GM12878 (cell line): ENCODE results near the gene ZCCHC2. TPM values are rescaled to one million over a fixed set of nuclear protein-coding genes. Genes with fewer than 3 reads are reported as not detected.

Experiments
- ATAC-seq: fragments of 200-7000 bp; cut with Tn5 transposase; 3 replicates; pipeline ENCODE4 v1.9.1; 2020; ENCODE audit warnings: mild to moderate bottlenecking, moderate library complexity
- BruUV-seq: library from RNA; stranded (reverse); fragments of 400-500 nt; replicated peaks from 2 replicates; lab custom pipeline; 2021; lab: Mats Ljungman, UMichigan
- CTCF ChIA-PET: fragments of 300-600 bp; sonication (Branson Sonifier 250); formaldehyde crosslinking; extraction: SDS; loops from one replicate; lab custom pipeline; 2021; ENCODE audit warnings: inconsistent platforms; lab: Yijun Ruan, JAX
- POLR2A ChIA-PET: fragments of 350-600 bp; formaldehyde crosslinking; extraction: SDS; loops from one replicate; lab custom pipeline; 2021; ENCODE audit warnings: inconsistent platforms; lab: Charles Lee
- RAD21 ChIA-PET: fragments of 300-600 bp; sonication (Branson Sonifier 250); formaldehyde crosslinking; loops from one replicate; lab custom pipeline; 2023; ENCODE audit warnings: antibody characterized with exemption; ENCODE audit not compliant: unreplicated experiment; lab: Charles Lee
- SMC1A ChIA-PET: fragments of 300-600 bp; sonication (Branson Sonifier 250); formaldehyde crosslinking; loops from one replicate; lab custom pipeline; 2023; ENCODE audit not compliant: unreplicated experiment, uncharacterized antibody; lab: Charles Lee
- DNase-seq: peaks from one replicate; pipeline ENCODE4 v3.0.0-alpha.2; 2011; ENCODE audit warnings: low read depth, low spot score
- FAIRE-seq: peaks from 3 replicates; lab custom pipeline; 2011; peaks lifted over from hg19 to GRCh38; lab: Jason Lieb, UNC
- H2AFZ ChIP-seq: 2 replicates; pipeline ENCODE4 v1.6.0; 2011; ENCODE audit warnings: low read depth, low read length, control low read depth; ENCODE audit not compliant: control insufficient read depth
- H3K27ac ChIP-seq: 2 replicates; pipeline ENCODE4 v1.5.1; 2011; ENCODE audit warnings: control low read depth; ENCODE audit not compliant: control insufficient read depth, insufficient read depth
- H3K27me3 ChIP-seq, 2 experiments: replicated peaks in 1 of 2; 2 replicates each; pipeline versions ENCODE4 v1.6.0 to v1.6.1; 2011; ENCODE audit warnings: low read length in 1 of 2; ENCODE audit not compliant: control insufficient read depth in 2 of 2, insufficient read depth in 2 of 2
- H3K36me3 ChIP-seq, 2 experiments: 2 replicates each; pipeline ENCODE4 v1.5.1; 2011; ENCODE audit warnings: low read length in 1 of 2; ENCODE audit not compliant: control insufficient read depth in 2 of 2, insufficient read depth in 2 of 2
- H3K4me1 ChIP-seq: 2 replicates; pipeline ENCODE4 v1.6.1; 2011; ENCODE audit warnings: mild to moderate bottlenecking, low read length, moderate library complexity, mixed read lengths; ENCODE audit not compliant: control insufficient read depth, insufficient read depth
- H3K4me2 ChIP-seq: 2 replicates; pipeline ENCODE4 v1.6.0; 2011; ENCODE audit warnings: control low read depth; ENCODE audit not compliant: control insufficient read depth, insufficient read depth
- H3K4me3 ChIP-seq: fragments of 200-600 bp; sonication (generic); 2 replicates; pipeline ENCODE4 v1.5.1; 2016
- H3K79me2 ChIP-seq: 2 replicates; pipeline ENCODE4 v1.6.0; 2011; ENCODE audit warnings: low read length; ENCODE audit not compliant: control insufficient read depth, insufficient read depth
- H3K9ac ChIP-seq: 2 replicates; pipeline ENCODE4 v1.8.0; 2011; ENCODE audit warnings: low read length, control low read depth, mixed read lengths; ENCODE audit not compliant: control insufficient read depth, insufficient read depth
- H3K9me3 ChIP-seq: replicated peaks from 3 replicates; pipeline ENCODE4 v1.5.1; 2011; ENCODE audit warnings: mild to moderate bottlenecking, low read length; ENCODE audit not compliant: control insufficient read depth, insufficient read depth
- H4K20me1 ChIP-seq: 2 replicates; pipeline ENCODE4 v1.6.0; 2011; ENCODE audit not compliant: control insufficient read depth, insufficient read depth
- BCL11A ChIP-seq: IDR thresholded peaks from 2 replicates; pipeline ENCODE4 v1.6.1; 2011; ENCODE audit warnings: low read depth, low read length
- CBX3 ChIP-seq: fragments of 200-600 bp; sonication (generic); IDR thresholded peaks from 2 replicates; pipeline ENCODE4 v1.6.1; 2016; ENCODE audit warnings: low read depth, borderline replicate concordance
- FOS ChIP-seq: IDR thresholded peaks from 3 replicates; pipeline ENCODE4 v1.6.1; 2011; ENCODE audit warnings: borderline replicate concordance; ENCODE audit not compliant: insufficient read length; ENCODE audit errors: extremely low read depth
- HCFC1 ChIP-seq: fragments of 150-350 bp; IDR thresholded peaks from 2 replicates; pipeline ENCODE4 v1.6.1; 2014; ENCODE audit warnings: low read length
- MYC ChIP-seq: IDR thresholded peaks from 2 replicates; pipeline ENCODE4 v1.6.1; 2011; ENCODE audit warnings: mild to moderate bottlenecking, low read length, moderate library complexity, inconsistent platforms; ENCODE audit not compliant: insufficient read depth, insufficient replicate concordance, insufficient read length, severe bottlenecking
- SREBF2 ChIP-seq: IDR thresholded peaks from 2 replicates; pipeline ENCODE4 v1.6.1; 2012; ENCODE audit warnings: mild to moderate bottlenecking, low read length
- SRF ChIP-seq, 2 experiments: IDR thresholded peaks; 2 replicates each; pipeline ENCODE4 v1.6.1; 2011; ENCODE audit warnings: low read depth in 2 of 2, low read length in 2 of 2, mild to moderate bottlenecking in 1 of 2, moderate library complexity in 1 of 2
- STAT1 ChIP-seq: fragments of 450-650 bp; conservative IDR thresholded peaks from 2 replicates; pipeline ENCODE4 v1.6.1; 2014; ENCODE audit warnings: antibody characterized with exemption, mild to moderate bottlenecking
- TAF1 ChIP-seq: IDR thresholded peaks from 2 replicates; pipeline ENCODE4 v1.6.1; 2011; ENCODE audit warnings: mild to moderate bottlenecking, low read depth, low read length, borderline replicate concordance
- TCF12 ChIP-seq: IDR thresholded peaks from 2 replicates; pipeline ENCODE4 v1.6.1; 2011; ENCODE audit warnings: low read depth, mild to moderate bottlenecking, low read length
- ZNF217 ChIP-seq: fragments of 450-650 bp; IDR thresholded peaks from 2 replicates; pipeline ENCODE4 v1.6.1; 2017; ENCODE audit warnings: antibody characterized with exemption, mild to moderate bottlenecking
- WGBS: methylation state at CpG from one replicate; pipeline ENCODE4 v1.1.6; 2016; ENCODE audit warnings: low lambda C conversion rate; ENCODE audit not compliant: insufficient replicate concordance, insufficient coverage; ENCODE audit errors: missing lambda C conversion rate; 5-methylcytosine and 5-hydroxymethylcytosine counted together
- in situ Hi-C: fragments of 300-500 bp; cut with MboI; formaldehyde crosslinking; loops from 9 replicates; pipeline ENCODE4 v1.14.3; 2018; ENCODE audit warnings: mixed read lengths
- intact Hi-C: fragments of 100-400 bp; cut with micrococcal nuclease; formaldehyde crosslinking; loops from one replicate; pipeline ENCODE4 v1.14.2; 2022; ENCODE audit not compliant: unreplicated experiment
- polyA plus RNA-seq, 11 experiments: library from polyadenylated mRNA; depleted of rRNA in 4 of 11; unstranded in 6 of 11; stranded (reverse) in 5 of 11; fragments of >200 nt; fragmentation: Nextera tagmentation in 4 of 11; fragmentation: Illumina TruSeq in 1 of 11; extraction: Ambion mirVana in 4 of 11; extraction: Trizol in 1 of 11; gene quantifications; 1 replicate in 1 of 11; 2 replicates in 10 of 11; pipeline versions ENCODE4 v1.2.1 to v1.2.3, GENCODE V29; 2011 to 2016; ENCODE audit warnings: inconsistent platforms in 2 of 11, missing spikeins in 2 of 11, low read depth in 1 of 11
- total RNA-seq, 4 experiments: library from RNA; depleted of rRNA in 3 of 4; stranded (reverse); fragments of >200 nt in 3 of 4; fragmentation: Illumina TruSeq in 1 of 4; extraction: Trizol in 1 of 4; gene quantifications; 2 replicates each; pipeline versions ENCODE4 v1.2.1 to v1.2.3, GENCODE V29; 2013 to 2021
- TF ChIP-seq, protein P1 (sequence below): fragments of 450-650 bp; IDR thresholded peaks from 2 replicates; pipeline ENCODE4 v1.6.1; 2014; ENCODE audit warnings: mild to moderate bottlenecking

The ZCCHC2 gene
- total and polyA plus RNA-seq, 10 of the 15 experiments (the other 5 are each of a cell fraction or from before 2014, with no cell fraction given) = 1.7 to 17.4 (median 8.6) TPM

DNA sequence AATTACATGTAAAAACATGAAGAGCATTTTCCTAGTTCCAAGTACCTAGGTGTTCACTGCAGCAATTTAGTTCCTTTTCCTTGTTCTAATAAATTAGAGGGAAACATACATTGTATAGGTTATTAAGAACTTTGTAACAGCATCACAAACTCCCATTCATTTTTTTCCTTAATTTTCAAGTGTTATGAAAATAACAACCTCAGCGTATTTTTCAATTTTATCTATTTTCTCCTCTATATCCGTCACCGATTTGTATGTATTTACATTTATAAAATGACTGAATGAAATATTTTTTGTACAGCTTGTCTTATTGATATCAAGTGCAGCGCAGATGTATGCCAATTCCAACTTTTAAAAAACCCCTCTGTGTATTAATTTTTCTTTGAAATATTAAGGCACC, 44.0 kb downstream of the ZCCHC2 start:
- Histone ChIP-seq H3K9ac (no peak overlapping the region), H3K9me3 (peaks cover 12% of the 10 kb centered on the region; the same call in 2 of the 3 replicates), H3K27ac (no peak overlapping the region), H3K4me1 (no peaks in the 10 kb centered on the region), H3K36me3 (peaks cover 2 to 24% of the 10 kb centered on the region in 2 experiments), H3K4me3 (no peak overlapping the region), H3K79me2 (no peaks in the 10 kb centered on the region), H4K20me1 (no peaks in the 10 kb centered on the region), H3K4me2 (no peak overlapping the region), H3K27me3 (no peaks in the 10 kb centered on the region), H2AFZ (no peak overlapping the region)
- no peak for TF ChIP-seq BCL11A
- TF ChIP-seq ZNF217 = no peak
- no peak for TF ChIP-seq SRF (IDR thresholded peaks at IDR 0.05; ENCODE audit: low read depth in 2 of 2, low read length in 2 of 2)
- no peak for TF ChIP-seq CBX3
- no peak for TF ChIP-seq SREBF2
- TF ChIP-seq TCF12 = no peak
- TF ChIP-seq MYC = no peak
- TF ChIP-seq, protein P1, sequence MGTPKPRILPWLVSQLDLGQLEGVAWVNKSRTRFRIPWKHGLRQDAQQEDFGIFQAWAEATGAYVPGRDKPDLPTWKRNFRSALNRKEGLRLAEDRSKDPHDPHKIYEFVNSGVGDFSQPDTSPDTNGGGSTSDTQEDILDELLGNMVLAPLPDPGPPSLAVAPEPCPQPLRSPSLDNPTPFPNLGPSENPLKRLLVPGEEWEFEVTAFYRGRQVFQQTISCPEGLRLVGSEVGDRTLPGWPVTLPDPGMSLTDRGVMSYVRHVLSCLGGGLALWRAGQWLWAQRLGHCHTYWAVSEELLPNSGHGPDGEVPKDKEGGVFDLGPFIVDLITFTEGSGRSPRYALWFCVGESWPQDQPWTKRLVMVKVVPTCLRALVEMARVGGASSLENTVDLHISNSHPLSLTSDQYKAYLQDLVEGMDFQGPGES = no peak
- TF ChIP-seq TAF1 = no peak
- TF ChIP-seq FOS = no peak
- TF ChIP-seq STAT1 = no peak
- TF ChIP-seq HCFC1 = no peak
- intact Hi-C loops = no loop called here
- in situ Hi-C loops = no loop called here
- ChIA-PET CTCF (interaction anchor here (1.3 to 3.5 kb wide), 5 partner anchors 11 to 141 kb away, joined by 4 to 21 read pairs (median 5); no protein-coding TSS in a partner anchor), POLR2A (no interaction called here), RAD21 (no interaction called here), SMC1A (interaction anchor here (0.7 to 2.2 kb wide), 5 partner anchors 13 to 146 kb away, joined by 3 to 7 read pairs (median 4); no protein-coding TSS in a partner anchor)
- DNase-seq = no peak
- BruUV-seq = no TSS peak
- ATAC-seq = no peak
- WGBS = 97% methylated on average over 4 of the region's 4 CpGs
- no peak for FAIRE-seq
